SU-DHL-6 (cell line): ENCODE measurements around the gene COG1.

Source experiments
- H2AFZ ChIP-seq: fragments of 200-600 bp; sonication (generic); 2 replicates; pipeline ENCODE4 v1.6.1; 2014; ENCODE audit warnings: low read depth, mild to moderate bottlenecking, moderate library complexity, mixed read lengths, antibody characterized with exemption, low read length; ENCODE audit not compliant: severe bottlenecking
- H3F3A ChIP-seq: fragments of 200-600 bp; shearing (Covaris generic); 2 replicates; pipeline ENCODE4 v1.6.0; 2016; ENCODE audit warnings: antibody characterized with exemption, mild to moderate bottlenecking; ENCODE audit not compliant: insufficient read depth
- H3K27ac ChIP-seq: fragments of 200-600 bp; sonication (generic); 2 replicates; pipeline ENCODE4 v1.5.1; 2016; ENCODE audit warnings: low read depth, mild to moderate bottlenecking, low read length, moderate library complexity, mixed read lengths
- H3K27me3 ChIP-seq: fragments of 200-600 bp; sonication (generic), shearing (Covaris generic); 2 replicates; pipeline ENCODE4 v1.6.0; 2014; ENCODE audit warnings: mild to moderate bottlenecking, low read length
- H3K36me3 ChIP-seq: fragments of 200-600 bp; sonication (generic); 2 replicates; pipeline ENCODE4 v1.6.1; 2014; ENCODE audit warnings: mild to moderate bottlenecking, low read length, mixed read lengths
- H3K4me2 ChIP-seq: fragments of 300-600, 200-600 bp; shearing (Covaris generic), sonication (generic); 2 replicates; pipeline ENCODE4 v1.6.0; 2014; ENCODE audit warnings: low read length, low read depth, mild to moderate bottlenecking; ENCODE audit not compliant: poor library complexity, severe bottlenecking
- H3K4me3 ChIP-seq: fragments of 200-600 bp; sonication (generic); 2 replicates; pipeline ENCODE4 v1.5.1; 2014; ENCODE audit warnings: antibody characterized with exemption, low read length, mild to moderate bottlenecking, mixed read lengths; ENCODE audit not compliant: insufficient read depth, poor library complexity, severe bottlenecking
- H3K79me2 ChIP-seq: fragments of 200-600 bp; sonication (generic); 2 replicates; pipeline ENCODE4 v1.6.1; 2014; ENCODE audit warnings: mild to moderate bottlenecking, low read length, moderate library complexity; ENCODE audit not compliant: insufficient read depth
- H3K9ac ChIP-seq: fragments of 200-600 bp; sonication (generic); 2 replicates; pipeline ENCODE4 v1.7.0; 2014; ENCODE audit warnings: mild to moderate bottlenecking, low read length
- H3K9me2 ChIP-seq: fragments of 200-600 bp; sonication (generic); replicated peaks from 2 replicates; pipeline ENCODE4 v1.6.1; 2014; ENCODE audit warnings: low read length; ENCODE audit not compliant: insufficient read depth
- H3K9me3 ChIP-seq: fragments of 200-600 bp; sonication (generic); 2 replicates; pipeline ENCODE4 v1.6.1; 2014; ENCODE audit warnings: low read length, mixed read lengths; ENCODE audit not compliant: insufficient read depth
- H4K20me1 ChIP-seq: fragments of 200-600 bp; sonication (generic); 2 replicates; pipeline ENCODE4 v1.6.1; 2014; ENCODE audit warnings: low read depth, mild to moderate bottlenecking, antibody characterized with exemption, low read length, moderate library complexity, mixed read lengths
- EZH2phosphoT487 ChIP-seq: fragments of 200-600 bp; sonication (generic), shearing (Covaris generic); conservative IDR thresholded peaks from 2 replicates; pipeline ENCODE4 v1.6.1; 2018; ENCODE audit warnings: mild to moderate bottlenecking, antibody characterized with exemption, low read length, moderate library complexity, mixed read lengths
- TF ChIP-seq, protein P1 (sequence below): fragments of 200-600 bp; sonication (generic); IDR thresholded peaks from one replicate; pipeline ENCODE4 v1.5.1; 2017; ENCODE audit warnings: antibody characterized with exemption, mild to moderate bottlenecking, low read length, moderate library complexity; ENCODE audit not compliant: insufficient read depth, poor library complexity, severe bottlenecking

The COG1 gene

DNA sequence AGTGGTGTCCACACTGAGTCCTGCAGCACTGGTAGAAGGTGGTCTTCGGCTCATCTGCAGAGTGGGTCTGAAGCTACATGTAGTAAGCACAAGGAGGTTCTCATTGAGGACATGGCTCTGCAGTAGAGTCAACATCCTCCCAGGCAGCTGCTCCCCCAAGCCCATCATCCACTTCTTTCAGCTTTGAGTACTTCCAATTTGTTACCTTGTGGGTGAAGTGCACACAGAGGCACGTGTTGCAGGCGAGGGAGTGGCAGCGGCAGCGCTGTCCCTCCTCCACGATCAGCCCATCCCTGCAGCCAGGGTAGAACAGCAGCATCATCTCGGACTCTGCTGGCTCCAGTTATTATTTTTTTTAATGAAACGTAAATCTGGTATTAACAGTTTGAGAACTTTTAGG is 29.8 kb upstream of the COG1 start:
- Histone ChIP-seq H3K27ac (no peak overlapping the region), H2AFZ (no peak overlapping the region), H3K79me2 (no peaks in the 10 kb centered on the region), H3K9me2 (no peaks in the 10 kb centered on the region), H3K27me3 (no peaks in the 10 kb centered on the region), H3F3A (no peaks in the 10 kb centered on the region), H3K36me3 (no peaks in the 10 kb centered on the region), H3K4me3 (no peak overlapping the region), H4K20me1 (no peaks in the 10 kb centered on the region), H3K9me3 (no peaks in the 10 kb centered on the region), H3K4me2 (no peak overlapping the region), H3K9ac (no peak overlapping the region)
- TF ChIP-seq EZH2phosphoT487, result no peak
- TF ChIP-seq, protein P1, sequence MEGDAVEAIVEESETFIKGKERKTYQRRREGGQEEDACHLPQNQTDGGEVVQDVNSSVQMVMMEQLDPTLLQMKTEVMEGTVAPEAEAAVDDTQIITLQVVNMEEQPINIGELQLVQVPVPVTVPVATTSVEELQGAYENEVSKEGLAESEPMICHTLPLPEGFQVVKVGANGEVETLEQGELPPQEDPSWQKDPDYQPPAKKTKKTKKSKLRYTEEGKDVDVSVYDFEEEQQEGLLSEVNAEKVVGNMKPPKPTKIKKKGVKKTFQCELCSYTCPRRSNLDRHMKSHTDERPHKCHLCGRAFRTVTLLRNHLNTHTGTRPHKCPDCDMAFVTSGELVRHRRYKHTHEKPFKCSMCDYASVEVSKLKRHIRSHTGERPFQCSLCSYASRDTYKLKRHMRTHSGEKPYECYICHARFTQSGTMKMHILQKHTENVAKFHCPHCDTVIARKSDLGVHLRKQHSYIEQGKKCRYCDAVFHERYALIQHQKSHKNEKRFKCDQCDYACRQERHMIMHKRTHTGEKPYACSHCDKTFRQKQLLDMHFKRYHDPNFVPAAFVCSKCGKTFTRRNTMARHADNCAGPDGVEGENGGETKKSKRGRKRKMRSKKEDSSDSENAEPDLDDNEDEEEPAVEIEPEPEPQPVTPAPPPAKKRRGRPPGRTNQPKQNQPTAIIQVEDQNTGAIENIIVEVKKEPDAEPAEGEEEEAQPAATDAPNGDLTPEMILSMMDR, result no peak

DNA sequence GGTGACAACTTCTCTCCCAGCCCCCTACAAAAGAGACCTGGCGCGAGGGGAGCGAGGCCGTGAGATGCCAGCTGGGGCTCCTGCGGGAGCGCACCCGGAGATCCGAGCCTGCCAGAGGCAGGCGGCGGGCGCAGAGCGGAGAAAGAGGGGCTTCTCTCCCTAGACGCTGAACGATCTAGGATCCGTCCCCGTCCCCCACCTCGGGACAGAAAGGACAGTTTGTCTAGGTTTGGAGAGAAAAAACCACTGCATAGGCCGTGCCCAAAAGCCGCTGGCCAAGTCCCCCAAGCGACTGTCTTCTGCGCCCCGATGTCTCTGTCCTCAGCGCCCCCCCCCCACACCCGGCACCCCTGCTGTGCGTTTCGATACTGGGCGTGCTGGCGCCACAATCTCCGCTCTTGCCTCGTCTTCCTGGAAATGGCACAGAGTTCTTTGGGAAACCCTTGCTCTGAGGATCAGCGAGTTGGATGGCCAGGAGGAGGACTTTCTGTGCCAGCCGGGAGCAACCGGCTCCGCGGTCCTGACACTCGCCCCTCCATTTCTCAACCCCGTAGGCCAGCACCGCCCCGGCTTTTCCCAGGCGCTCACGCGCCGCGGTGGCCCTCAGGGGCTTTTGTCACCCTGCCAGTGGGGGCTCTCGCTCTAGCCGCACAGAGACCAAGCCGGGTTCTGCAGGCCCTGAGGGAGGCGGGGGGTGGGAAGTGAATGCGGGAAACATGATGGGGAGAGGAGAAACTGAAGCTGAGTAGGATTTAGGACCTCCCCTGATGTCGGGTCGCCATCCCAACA is 27.0 kb upstream of the COG1 start:
- H3F3A ChIP-seq, result no peaks in the 10 kb centered on the region
- H2AFZ ChIP-seq, result no peak overlapping the region
- H3K4me2 ChIP-seq, result peak overlapping the region; percentile 37
- no peaks in the 10 kb centered on the region for H3K9me2 ChIP-seq
- no peaks in the 10 kb centered on the region for H3K9me3 ChIP-seq
- TF ChIP-seq, protein P1, result no peak
- TF ChIP-seq EZH2phosphoT487, result 0 out of 2 replicates have a peak, but pooled peaks have one; percentile 41
- H3K27me3 ChIP-seq, result no peaks in the 10 kb centered on the region
- no peaks in the 10 kb centered on the region for H3K36me3 ChIP-seq
- H4K20me1 ChIP-seq, result no peaks in the 10 kb centered on the region
- no peak overlapping the region for H3K27ac ChIP-seq
- no peaks in the 10 kb centered on the region for H3K79me2 ChIP-seq
- H3K9ac ChIP-seq, result no peak overlapping the region
- no peak overlapping the region for H3K4me3 ChIP-seq

DNA sequence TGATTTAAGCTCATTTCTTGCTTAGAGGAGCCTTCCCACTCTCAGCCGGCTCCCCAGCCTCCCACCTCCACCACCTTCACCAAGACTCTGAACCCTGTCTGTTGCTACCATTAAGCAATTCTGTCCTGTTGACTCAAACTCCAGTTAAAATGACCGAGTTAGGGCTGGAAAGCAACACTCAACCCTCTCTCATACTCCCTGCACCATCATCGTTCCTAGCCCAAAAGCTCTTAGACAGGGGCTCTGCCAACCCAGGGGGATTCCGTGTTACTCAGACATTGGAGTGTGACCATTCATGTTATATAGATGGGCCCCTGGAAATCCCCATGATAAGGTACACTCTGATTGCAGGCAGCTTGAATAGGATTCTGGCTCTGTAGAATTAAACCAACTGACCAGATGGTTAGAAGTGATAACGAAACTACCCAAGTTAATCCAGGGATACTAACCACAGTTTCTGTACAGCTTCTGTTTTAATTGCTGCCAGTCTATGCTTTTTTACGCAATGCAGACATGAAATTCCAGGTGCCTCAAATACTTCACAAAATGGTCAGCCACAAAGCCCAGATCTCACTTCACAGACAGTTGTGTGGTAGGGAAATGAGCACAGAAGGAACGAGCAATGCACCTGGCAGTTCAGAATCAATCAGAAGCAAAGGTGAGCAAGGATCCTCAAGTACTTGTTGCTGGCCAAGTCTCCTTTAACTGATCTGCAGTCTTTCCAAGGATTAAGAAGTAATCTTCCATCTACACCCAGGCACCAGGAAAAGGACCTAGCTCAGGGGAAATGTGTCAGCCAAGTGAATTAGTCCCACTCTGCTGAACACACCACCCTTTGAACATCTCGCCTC is 25.9 kb upstream of the COG1 start:
- Histone ChIP-seq H3F3A (no peaks in the 10 kb centered on the region), H3K79me2 (no peaks in the 10 kb centered on the region), H3K27ac (no peak overlapping the region), H3K9me2 (no peaks in the 10 kb centered on the region), H3K9ac (no peak overlapping the region), H3K36me3 (no peaks in the 10 kb centered on the region), H2AFZ (no peak overlapping the region), H4K20me1 (no peaks in the 10 kb centered on the region), H3K27me3 (no peaks in the 10 kb centered on the region), H3K4me2 (no peak overlapping the region), H3K4me3 (no peak overlapping the region), H3K9me3 (no peaks in the 10 kb centered on the region)
- no peak for TF ChIP-seq EZH2phosphoT487
- TF ChIP-seq, protein P1, result no peak
